Neural cell (in vitro differentiated cells): ENCODE results near the gene RFX2. TPM values are rescaled to one million over a fixed set of nuclear protein-coding genes. Genes with fewer than 3 reads are reported as not detected.

ENCODE experiments used
- H2AFZ ChIP-seq: fragments of 200-600, 300-800 bp; sonication (generic), shearing (Covaris generic); 2 replicates; pipeline ENCODE4 v1.6.0; 2014; ENCODE audit warnings: low read depth, mild to moderate bottlenecking, antibody characterized with exemption, low read length, moderate library complexity
- H3F3A ChIP-seq: fragments of 200-600 bp; shearing (Covaris generic); 2 replicates; pipeline ENCODE4 v1.6.1; 2016; ENCODE audit warnings: mild to moderate bottlenecking, moderate library complexity, mixed read lengths, antibody characterized with exemption, low read length; ENCODE audit not compliant: insufficient read depth, poor library complexity, severe bottlenecking
- H3K27ac ChIP-seq: fragments of 200-600, 300-800 bp; sonication (generic), shearing (Covaris generic); 2 replicates; pipeline ENCODE4 v1.5.1; 2014; ENCODE audit warnings: mild to moderate bottlenecking, low read length, moderate library complexity
- H3K27me3 ChIP-seq: fragments of 300-800, 200-600 bp; sonication (generic), shearing (Covaris generic); 2 replicates; pipeline ENCODE4 v1.6.0; 2014; ENCODE audit warnings: mild to moderate bottlenecking, low read depth, low read length, moderate library complexity; ENCODE audit not compliant: insufficient read depth
- H3K36me3 ChIP-seq: fragments of 300-800, 200-600 bp; sonication (generic), shearing (Covaris generic); 2 replicates; pipeline ENCODE4 v1.5.1; 2014; ENCODE audit warnings: mild to moderate bottlenecking, antibody characterized with exemption, low read length, moderate library complexity; ENCODE audit not compliant: insufficient read depth
- H3K4me2 ChIP-seq: fragments of 300-800, 200-600 bp; sonication (generic), shearing (Covaris generic); 2 replicates; pipeline ENCODE4 v1.6.0; 2014; ENCODE audit warnings: mild to moderate bottlenecking, low read length
- H3K4me3 ChIP-seq: fragments of 300-800, 200-600 bp; sonication (generic), shearing (Covaris generic); 2 replicates; pipeline ENCODE4 v1.5.1; 2014; ENCODE audit warnings: mild to moderate bottlenecking, low read length, moderate library complexity
- H3K79me2 ChIP-seq: fragments of 200-600 bp; shearing (Covaris generic); replicated peaks from 2 replicates; pipeline ENCODE4 v1.6.0; 2014; ENCODE audit warnings: mild to moderate bottlenecking, low read length, moderate library complexity; ENCODE audit not compliant: insufficient read depth
- H3K9ac ChIP-seq: fragments of 300-800, 200-600 bp; sonication (generic), shearing (Covaris generic); 2 replicates; pipeline ENCODE4 v1.6.1; 2016; ENCODE audit warnings: mild to moderate bottlenecking, low read length, mixed read lengths
- H3K9me2 ChIP-seq: fragments of 200-600 bp; shearing (Covaris generic); 2 replicates; pipeline ENCODE4 v1.6.1; 2016; ENCODE audit warnings: mild to moderate bottlenecking, low read length, mixed read lengths; ENCODE audit not compliant: insufficient read depth
- H3K9me3 ChIP-seq: fragments of 200-600, 300-800 bp; sonication (generic), shearing (Covaris generic); 2 replicates; pipeline ENCODE4 v1.6.1; 2016; ENCODE audit warnings: mild to moderate bottlenecking, mixed run types, low read length, moderate library complexity, mixed read lengths
- H4K20me1 ChIP-seq: fragments of 200-600 bp; shearing (Covaris generic); 2 replicates; pipeline ENCODE4 v1.6.1; 2016; ENCODE audit warnings: mild to moderate bottlenecking, mixed run types; ENCODE audit not compliant: insufficient read depth
- EP300 ChIP-seq: fragments of 450-650 bp; conservative IDR thresholded peaks from 2 replicates; pipeline ENCODE4 v1.6.1; 2014; ENCODE audit warnings: antibody characterized with exemption, mild to moderate bottlenecking, moderate library complexity; ENCODE audit not compliant: poor library complexity, severe bottlenecking
- EZH2 ChIP-seq: fragments of 200-600, 300-800 bp; shearing (Covaris generic), sonication (generic); IDR thresholded peaks from 2 replicates; pipeline ENCODE4 v1.6.1; 2014; ENCODE audit warnings: antibody characterized with exemption, low read length, borderline replicate concordance, mild to moderate bottlenecking; ENCODE audit not compliant: insufficient read depth, poor library complexity, severe bottlenecking
- MXI1 ChIP-seq: fragments of 450-650 bp; conservative IDR thresholded peaks from 2 replicates; pipeline ENCODE4 v1.6.1; 2014; ENCODE audit warnings: antibody characterized with exemption, mild to moderate bottlenecking; ENCODE audit not compliant: poor library complexity, severe bottlenecking
- POLR2AphosphoS5 ChIP-seq: IDR thresholded peaks from 2 replicates; pipeline ENCODE4 v1.6.1; 2012
- RAD21 ChIP-seq: fragments of 450-650 bp; conservative IDR thresholded peaks from 2 replicates; pipeline ENCODE4 v1.6.1; 2014; ENCODE audit warnings: antibody characterized with exemption, mild to moderate bottlenecking, moderate library complexity
- SMC3 ChIP-seq: fragments of 450-650 bp; conservative IDR thresholded peaks from 2 replicates; pipeline ENCODE4 v1.6.1; 2014; ENCODE audit warnings: antibody characterized with exemption, mild to moderate bottlenecking, moderate library complexity; ENCODE audit not compliant: poor library complexity
- TAF1 ChIP-seq: IDR thresholded peaks from 2 replicates; pipeline ENCODE4 v1.6.1; 2012; ENCODE audit warnings: low read depth
- polyA plus RNA-seq: library from polyadenylated mRNA; depleted of rRNA; stranded (reverse); fragments of >200 nt; gene quantifications from 2 replicates; pipeline ENCODE4 v1.2.3, GENCODE V29; 2014
- TF ChIP-seq, protein P1 (sequence below): fragments of 450-650 bp; IDR thresholded peaks from 2 replicates; pipeline ENCODE4 v1.5.1; 2014; ENCODE audit warnings: antibody characterized with exemption, mild to moderate bottlenecking, moderate library complexity; ENCODE audit not compliant: poor library complexity, severe bottlenecking
- TF ChIP-seq, protein P2 (sequence below): IDR thresholded peaks from 2 replicates; pipeline ENCODE4 v1.6.1; 2012; ENCODE audit warnings: borderline replicate concordance

Gene RFX2
- polyA plus RNA-seq, 1 donor from 2014 or later: 0.69 TPM

DNA sequence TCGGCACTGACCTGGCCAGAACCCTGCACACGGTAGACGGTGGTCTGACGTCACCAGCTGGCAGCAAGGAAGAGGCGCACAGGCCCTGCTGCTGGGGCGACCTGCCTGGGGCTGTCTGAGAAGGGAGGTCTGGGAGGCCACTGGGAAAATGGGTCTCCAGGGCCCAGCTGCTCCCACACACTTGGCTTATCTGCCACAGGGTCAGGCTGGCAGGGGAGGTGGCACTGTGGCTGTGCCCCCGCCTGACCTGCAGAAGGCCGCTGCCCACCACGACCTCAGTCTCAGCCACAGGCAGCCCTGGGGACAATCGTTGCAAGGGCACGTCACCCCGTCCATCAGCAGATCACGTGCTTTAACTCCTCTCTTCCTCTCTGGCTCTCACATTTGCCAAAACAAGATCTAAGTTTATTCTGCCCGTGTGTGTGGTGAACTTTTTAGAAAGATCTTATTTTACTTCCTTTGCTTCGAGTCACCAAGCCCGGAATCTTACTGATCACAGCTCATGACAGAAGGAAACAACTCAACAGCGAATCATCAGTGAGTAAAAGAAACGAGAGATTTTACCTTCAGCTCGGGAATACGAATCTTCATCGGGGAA lies 87.1 kb downstream of the RFX2 start:
- no peaks in the 10 kb centered on the region for H3F3A ChIP-seq
- H3K9me2 ChIP-seq: no peaks in the 10 kb centered on the region
- no peak overlapping the region for H3K4me2 ChIP-seq

DNA sequence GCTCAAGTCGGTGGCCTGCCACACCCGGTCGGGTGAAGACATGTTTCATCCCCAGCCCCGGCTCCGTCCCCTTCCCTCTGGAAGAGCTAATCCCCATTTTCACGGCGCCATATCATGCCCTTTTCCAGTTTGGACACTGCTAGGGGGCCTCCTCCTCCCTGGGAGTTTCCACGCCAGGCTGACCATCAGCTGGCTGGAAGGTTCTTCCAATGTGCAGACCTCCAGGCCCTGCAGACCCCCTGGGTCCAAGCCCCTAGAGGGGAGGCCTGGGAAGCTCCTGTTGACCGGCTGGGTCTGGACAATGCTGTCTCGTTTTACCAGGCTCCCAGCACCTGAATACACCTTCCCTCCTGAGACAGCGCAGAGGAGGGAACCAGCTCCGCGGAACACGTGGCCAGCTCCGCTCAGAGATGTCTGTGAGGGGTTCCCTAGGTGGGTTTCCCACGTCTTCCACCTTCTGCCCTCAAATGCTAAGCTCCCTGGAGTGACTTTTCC lies 87.7 kb downstream of the RFX2 start:
- no peak overlapping the region for H3K4me2 ChIP-seq
- no peaks in the 10 kb centered on the region for H3K9me3 ChIP-seq
- H3K79me2 ChIP-seq: no peaks in the 10 kb centered on the region
- H4K20me1 ChIP-seq: no peaks in the 10 kb centered on the region
- H3K4me3 ChIP-seq: no peak overlapping the region
- H3K9me2 ChIP-seq: no peaks in the 10 kb centered on the region
- peak overlapping the region; percentile 5 for H3K9ac ChIP-seq
- no peak overlapping the region for H3K27ac ChIP-seq
- H3F3A ChIP-seq: no peaks in the 10 kb centered on the region
- TF ChIP-seq, protein P1, sequence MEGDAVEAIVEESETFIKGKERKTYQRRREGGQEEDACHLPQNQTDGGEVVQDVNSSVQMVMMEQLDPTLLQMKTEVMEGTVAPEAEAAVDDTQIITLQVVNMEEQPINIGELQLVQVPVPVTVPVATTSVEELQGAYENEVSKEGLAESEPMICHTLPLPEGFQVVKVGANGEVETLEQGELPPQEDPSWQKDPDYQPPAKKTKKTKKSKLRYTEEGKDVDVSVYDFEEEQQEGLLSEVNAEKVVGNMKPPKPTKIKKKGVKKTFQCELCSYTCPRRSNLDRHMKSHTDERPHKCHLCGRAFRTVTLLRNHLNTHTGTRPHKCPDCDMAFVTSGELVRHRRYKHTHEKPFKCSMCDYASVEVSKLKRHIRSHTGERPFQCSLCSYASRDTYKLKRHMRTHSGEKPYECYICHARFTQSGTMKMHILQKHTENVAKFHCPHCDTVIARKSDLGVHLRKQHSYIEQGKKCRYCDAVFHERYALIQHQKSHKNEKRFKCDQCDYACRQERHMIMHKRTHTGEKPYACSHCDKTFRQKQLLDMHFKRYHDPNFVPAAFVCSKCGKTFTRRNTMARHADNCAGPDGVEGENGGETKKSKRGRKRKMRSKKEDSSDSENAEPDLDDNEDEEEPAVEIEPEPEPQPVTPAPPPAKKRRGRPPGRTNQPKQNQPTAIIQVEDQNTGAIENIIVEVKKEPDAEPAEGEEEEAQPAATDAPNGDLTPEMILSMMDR: peak; percentile 29
- no peak for TF ChIP-seq SMC3
- H2AFZ ChIP-seq: no peak overlapping the region
- no peaks in the 10 kb centered on the region for H3K27me3 ChIP-seq
- no peaks in the 10 kb centered on the region for H3K36me3 ChIP-seq

More for the DNA sequence above, 87.1 kb downstream of the RFX2 start:
- Histone ChIP-seq H3K9me3 (no peaks in the 10 kb centered on the region), H3K36me3 (no peaks in the 10 kb centered on the region), H3K27ac (no peak overlapping the region), H3K27me3 (no peaks in the 10 kb centered on the region), H4K20me1 (no peaks in the 10 kb centered on the region), H3K4me3 (no peak overlapping the region), H3K9ac (no peak overlapping the region), H2AFZ (no peak overlapping the region), H3K79me2 (no peaks in the 10 kb centered on the region)
- TF ChIP-seq, protein P2, sequence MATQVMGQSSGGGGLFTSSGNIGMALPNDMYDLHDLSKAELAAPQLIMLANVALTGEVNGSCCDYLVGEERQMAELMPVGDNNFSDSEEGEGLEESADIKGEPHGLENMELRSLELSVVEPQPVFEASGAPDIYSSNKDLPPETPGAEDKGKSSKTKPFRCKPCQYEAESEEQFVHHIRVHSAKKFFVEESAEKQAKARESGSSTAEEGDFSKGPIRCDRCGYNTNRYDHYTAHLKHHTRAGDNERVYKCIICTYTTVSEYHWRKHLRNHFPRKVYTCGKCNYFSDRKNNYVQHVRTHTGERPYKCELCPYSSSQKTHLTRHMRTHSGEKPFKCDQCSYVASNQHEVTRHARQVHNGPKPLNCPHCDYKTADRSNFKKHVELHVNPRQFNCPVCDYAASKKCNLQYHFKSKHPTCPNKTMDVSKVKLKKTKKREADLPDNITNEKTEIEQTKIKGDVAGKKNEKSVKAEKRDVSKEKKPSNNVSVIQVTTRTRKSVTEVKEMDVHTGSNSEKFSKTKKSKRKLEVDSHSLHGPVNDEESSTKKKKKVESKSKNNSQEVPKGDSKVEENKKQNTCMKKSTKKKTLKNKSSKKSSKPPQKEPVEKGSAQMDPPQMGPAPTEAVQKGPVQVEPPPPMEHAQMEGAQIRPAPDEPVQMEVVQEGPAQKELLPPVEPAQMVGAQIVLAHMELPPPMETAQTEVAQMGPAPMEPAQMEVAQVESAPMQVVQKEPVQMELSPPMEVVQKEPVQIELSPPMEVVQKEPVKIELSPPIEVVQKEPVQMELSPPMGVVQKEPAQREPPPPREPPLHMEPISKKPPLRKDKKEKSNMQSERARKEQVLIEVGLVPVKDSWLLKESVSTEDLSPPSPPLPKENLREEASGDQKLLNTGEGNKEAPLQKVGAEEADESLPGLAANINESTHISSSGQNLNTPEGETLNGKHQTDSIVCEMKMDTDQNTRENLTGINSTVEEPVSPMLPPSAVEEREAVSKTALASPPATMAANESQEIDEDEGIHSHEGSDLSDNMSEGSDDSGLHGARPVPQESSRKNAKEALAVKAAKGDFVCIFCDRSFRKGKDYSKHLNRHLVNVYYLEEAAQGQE: no peak
- TF ChIP-seq SMC3 (no peak), MXI1 (no peak), EP300 (no peak), POLR2AphosphoS5 (no peak), RAD21 (no peak), TAF1 (no peak), EZH2 (no peak)
- TF ChIP-seq, protein P1: no peak
